Measurements from ENCODE around the gene AGMAT.
"Not testable (repeated sequence)": the region's sequence is repeated elsewhere in the genome, so short reads cannot be mapped to it uniquely, and the experiment has no call there.

AGMAT gene

DNA sequence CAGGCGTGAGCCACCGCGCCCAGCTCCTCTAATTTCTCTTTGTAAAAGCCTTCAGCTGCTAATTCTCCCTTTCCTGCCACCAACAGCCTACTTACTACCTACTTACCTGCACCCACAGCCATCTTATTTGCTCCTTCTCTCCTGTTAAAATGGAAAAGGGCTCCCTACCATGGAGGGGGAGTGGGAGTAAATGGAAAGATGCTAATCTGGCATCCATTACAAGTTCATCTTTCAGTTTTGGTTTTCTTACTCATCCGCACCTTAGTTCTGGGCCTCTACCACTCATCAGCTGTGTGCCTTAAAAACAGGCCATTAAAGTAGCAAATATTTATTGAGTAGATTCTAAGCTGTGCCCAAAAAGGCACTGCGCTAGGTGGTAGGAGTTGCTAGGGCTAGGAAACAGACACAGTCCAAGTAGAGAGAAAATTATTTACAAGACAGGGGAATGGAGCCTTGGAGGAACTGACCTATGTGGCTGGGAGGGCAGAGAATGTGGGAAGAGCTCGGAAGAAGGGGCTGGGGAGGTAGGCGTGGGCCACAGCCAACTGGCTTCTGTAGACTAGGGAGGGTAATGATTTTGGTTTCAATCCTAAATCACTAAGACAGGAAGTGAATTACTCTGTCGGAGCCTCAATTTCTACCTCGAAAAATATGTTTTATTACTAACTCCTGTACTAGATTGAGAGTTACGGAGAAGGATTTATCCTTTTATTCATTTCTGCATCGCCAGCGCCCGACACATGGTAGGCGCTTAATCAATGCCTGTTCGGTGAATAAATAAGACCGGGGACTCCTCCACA, 31.7 kb upstream of the AGMAT start:
- no peak for DNase-seq (ENCODE audit: low spot score)

DNA sequence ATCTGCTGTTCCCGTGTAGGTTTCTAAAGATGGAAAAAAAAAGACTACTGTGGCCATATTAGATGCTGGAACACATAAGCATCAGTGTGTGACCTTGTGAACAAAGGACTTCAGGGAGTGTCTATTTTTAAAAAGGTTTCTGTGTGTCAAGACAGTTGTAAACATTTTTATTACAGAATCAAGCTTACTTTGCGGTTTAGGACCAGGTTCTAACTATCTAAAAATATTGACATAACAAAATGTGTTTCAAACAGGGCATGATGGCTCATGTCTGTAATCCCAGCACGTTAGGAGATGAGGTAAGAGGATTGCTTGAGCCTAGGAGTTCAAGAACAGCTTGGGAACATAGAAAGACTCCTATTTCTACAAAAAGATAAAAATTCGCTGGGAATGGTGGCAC, 25.3 kb upstream of the AGMAT start:
- DNase-seq (ENCODE audit: low spot score) = no peak

DNA sequence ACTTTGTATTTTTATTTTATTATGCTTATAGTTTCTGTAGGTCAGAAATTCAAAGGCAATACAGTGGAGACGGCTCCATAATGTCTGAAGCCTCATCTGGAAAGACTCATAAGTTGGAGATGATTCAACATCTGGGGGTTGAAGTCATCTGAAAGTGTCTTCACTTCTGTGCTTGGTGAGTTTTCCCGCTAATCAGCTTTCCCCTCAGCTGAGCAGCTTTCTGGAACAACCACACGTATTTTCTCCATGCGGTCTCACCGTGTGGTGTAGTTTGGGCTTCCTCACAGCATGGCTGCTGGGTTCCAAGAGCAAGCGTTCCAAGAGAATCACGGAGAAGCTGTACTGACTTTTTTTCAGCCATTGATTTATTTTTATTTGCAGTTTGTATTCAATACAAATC, 24.8 kb upstream of the AGMAT start:
- DNase-seq (ENCODE audit: low spot score) = no peak

DNA sequence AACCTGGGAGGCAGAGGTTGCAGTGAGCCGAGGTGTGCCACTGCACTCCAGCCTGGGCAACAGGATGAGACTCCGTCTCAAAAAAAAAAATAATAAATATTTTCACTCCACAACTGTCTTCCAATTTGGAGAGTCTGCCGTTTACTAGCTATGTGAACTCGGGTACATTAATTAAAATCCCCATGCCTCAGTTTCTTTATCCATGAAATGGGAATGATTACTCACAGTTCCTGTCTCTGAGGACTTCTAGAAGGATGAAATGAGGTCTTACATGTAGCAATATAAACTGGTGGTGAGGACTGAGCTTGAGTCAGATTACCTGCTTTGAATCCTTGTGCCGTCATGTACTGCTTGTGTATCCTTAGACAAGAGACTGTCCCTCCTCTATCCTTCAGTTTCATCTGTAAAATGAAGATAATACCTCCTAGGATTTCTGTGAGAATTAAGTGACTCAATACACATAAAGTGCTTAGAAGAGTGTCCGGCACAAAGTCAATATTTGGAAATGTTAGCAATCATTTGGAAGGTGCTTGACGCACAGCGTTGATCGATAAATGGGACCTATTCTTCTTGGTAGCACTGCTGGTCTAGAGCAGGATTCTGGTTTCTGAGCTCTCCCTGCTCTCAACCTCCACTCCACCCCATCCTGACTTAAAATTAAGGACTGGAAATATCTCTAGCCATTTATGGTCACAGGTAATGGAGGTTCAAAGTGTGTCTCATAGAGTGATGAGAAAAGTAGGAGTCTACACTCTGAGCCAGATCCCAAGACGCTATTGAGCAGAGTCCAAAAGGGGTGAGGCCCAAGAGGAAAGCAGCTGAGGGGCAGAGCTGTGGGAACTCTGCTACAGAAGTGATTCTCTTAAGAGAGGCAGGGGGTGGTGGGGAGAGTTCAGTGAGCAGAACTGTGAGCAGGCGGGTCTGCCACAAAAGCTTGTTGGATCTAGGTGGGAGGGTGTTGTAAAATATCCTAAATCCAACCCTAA, 20.8 kb upstream of the AGMAT start:
- no peak for DNase-seq (ENCODE audit: low spot score)

DNA sequence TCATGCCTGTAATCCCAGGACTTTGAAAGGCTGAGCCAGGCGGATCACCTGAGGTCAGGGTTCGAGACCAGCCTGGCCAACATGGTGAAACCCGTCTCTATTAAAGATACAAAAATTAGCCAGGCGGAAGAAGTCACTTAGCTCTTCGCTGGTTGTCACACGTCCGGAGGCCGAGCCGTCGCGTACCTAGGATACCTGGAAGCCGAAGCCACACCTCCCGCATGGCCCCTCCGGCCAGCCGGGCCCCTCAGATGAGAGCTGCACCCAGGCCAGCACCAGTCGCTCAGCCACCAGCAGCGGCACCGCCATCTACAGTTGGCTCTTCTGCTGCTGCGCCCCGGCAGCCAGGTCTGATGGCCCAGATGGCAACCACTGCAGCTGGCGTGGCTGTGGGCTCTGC, 19.5 kb upstream of the AGMAT start:
- not testable (repeated sequence) for DNase-seq (ENCODE audit: low spot score)

DNA sequence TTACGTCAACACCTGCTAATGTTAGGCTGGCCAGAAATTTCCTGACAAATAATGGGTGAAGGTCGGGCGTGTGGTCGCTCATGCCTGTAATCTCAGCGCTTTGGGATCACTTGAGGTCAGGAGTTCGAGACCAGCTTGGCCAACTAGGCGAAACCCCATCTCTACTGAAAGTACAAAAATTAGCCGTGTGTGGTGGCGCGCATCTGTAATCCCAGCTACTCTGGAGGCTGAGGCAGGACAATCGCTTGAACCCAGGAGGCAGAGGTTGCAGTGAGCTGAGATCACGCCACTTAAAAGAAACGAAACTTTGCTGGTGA, 19.1 kb upstream of the AGMAT start:
- DNase-seq (ENCODE audit: low spot score) = not testable (repeated sequence)

DNA sequence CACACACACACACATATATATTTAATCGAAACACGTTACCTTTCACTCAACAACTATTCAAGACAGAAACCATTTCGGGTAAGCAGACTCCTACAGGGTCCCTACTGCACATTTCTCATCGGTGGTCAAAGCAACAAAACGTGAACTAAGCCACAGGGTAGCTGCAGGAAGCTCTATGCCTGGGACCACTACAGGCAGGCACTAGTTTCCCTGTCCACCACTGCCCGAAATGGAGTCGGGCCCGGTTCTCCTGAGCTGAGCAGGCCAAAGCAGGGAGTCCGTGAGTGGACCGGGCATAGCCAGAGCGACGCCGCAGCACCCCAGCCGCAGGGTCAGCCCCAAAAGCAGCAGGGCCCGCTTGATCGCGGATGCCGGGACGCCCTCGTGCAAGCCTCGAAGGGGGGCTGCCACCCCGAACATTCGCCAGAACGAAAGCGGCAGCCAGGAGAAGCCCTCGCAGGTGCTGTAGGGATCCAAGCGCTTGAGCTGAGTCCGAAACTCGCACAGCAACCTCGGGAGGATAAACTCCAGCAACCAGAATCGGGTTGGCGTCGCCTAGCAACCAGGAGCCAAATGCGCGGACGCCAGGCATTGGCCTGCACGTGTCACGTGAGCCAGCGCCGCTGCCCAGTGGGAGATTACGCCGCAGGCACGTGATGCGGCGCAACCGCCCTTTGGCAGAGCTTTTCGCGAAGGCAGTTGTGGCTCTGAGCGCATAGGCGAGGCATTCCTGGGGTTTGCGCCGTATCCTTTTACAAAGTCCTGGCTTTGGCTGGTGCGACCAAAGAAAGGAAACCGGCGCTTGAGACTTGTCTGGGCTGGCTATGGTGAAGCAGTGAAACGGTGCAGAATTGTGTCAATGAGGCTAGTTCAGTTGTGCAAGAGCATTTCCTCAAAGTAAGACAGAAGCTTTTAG, 18.5 kb upstream of the AGMAT start:
- peak; percentile 93 for DNase-seq (ENCODE audit: low spot score)

DNA sequence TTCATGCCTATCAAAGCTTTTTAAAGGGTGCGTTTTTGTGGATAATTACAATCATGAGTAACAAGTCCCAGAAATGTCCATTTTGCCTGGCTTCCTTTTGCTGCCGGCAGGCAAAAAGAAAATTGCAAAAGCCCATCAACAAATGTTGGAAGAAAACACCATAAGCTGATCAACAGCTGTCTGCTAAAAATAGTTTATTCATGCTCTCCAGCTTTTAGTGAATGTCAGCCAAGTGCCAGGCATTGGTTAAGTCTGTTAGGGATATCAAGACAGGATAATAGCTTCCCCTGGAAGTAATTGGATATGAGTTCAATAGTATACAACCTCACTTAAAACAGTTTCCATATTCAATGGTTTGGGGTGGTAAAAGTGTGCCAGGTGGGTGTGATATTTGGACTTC, 13.6 kb upstream of the AGMAT start:
- no peak for DNase-seq (ENCODE audit: low spot score)

DNA sequence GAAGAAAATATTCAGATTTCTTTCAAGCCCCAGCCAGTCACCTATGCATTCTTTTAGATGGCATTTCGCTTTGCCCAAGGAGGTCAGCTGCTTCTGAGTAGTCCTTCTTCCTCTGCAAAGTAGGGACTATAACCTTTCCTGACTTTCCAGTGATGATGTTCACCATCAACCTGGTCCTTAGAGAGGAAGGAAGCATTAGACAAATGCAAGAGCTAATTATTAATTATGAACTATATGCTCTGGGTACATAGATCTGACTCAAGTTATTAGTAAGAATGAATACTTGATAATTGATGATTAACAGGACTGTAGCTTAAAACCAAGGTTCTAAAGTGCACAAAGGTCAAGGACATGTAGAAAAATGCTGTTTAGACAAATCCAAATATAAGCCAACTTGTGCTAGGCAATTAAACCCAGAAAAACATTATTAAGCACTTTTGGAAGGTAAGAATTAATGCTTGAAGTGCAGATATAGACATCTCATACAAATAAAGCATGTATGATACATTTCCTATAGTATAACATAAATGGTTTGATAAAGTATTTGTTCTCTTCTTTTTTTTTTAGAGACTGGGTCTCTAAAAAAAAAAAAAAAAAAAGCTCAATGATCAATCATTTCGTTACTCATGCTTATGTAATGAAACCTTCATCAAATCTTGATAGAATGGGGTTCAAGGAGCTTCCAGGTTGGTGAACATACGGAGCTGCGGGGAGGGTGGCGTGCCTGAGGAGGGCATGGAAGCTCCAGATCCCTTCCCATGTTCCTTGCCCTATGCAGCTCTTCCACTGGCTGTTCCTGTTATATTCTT, 11.2 kb upstream of the AGMAT start:
- no peak for DNase-seq (ENCODE audit: low spot score)

DNA sequence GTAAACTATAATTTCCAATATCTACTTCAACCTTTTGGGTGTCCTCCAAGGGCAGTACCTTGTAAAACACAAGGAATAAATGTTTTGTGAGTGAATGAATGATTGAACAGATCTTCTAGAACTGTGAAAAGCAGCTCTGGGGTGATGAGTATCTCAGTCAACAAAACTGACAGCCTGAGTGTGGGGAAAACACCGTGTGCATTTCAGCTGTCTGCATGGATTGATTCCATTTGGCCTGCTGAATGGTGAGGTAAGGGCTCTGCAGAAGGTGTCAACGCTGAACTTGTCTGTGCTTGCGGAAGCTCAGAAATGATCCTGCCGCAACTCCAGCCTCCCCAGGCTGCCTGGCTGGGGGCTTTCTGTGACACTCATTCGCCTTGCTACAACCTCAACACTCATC, 7.4 kb upstream of the AGMAT start:
- no peak for DNase-seq (ENCODE audit: low spot score)

DNA sequence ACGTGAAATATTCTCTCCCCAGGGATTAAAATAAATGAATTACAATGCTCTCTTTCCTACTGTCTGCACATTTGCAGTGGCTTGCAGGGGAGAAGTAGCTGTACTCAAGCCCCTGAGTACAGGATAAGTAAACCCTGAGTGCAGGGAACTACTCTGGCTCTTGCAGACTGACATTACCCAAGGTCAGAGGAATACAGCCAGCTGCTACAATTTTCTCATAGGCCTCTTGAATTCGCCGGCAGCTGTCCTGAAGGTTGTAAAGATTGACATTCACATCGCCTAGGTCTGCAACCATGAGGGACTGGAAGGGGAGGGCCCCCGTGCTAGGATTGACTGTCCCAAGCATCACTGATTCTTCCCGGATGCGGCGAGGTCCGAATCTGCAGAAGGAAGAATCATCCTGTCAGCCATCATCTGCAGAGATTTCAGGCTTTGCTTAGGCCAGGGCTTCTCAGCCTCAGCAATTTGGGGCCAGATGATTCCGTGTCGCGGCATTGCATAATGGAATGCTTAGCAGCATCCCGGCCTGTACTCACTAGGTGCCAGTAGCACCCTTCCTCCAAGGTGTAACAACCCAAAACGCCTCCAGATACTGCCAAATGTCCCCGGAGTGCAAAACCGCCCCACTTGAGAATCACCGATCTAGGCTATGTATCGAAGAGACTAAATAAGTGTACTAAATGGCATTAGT, 1.7 kb downstream of the AGMAT start:
- DNase-seq (ENCODE audit: low spot score) = no peak

DNA sequence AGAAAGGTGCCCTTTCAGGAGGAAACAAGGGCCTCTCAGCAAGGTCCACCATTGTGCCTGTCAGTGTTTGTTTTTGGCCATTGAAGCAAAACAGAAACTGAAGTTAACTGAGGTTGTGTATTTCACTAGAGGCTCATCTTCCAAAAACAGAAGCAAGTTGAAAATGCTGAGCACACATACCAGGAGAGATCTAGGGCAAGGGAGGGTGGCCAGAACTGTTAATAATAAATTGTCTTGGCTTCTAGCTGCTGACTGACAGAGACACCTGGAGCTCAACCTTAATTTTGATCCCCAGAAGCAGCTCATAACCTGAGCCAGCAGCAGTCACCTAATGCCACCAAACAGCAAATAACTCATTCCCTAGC, 5.2 kb downstream of the AGMAT start:
- no peak for DNase-seq (ENCODE audit: low spot score)

DNA sequence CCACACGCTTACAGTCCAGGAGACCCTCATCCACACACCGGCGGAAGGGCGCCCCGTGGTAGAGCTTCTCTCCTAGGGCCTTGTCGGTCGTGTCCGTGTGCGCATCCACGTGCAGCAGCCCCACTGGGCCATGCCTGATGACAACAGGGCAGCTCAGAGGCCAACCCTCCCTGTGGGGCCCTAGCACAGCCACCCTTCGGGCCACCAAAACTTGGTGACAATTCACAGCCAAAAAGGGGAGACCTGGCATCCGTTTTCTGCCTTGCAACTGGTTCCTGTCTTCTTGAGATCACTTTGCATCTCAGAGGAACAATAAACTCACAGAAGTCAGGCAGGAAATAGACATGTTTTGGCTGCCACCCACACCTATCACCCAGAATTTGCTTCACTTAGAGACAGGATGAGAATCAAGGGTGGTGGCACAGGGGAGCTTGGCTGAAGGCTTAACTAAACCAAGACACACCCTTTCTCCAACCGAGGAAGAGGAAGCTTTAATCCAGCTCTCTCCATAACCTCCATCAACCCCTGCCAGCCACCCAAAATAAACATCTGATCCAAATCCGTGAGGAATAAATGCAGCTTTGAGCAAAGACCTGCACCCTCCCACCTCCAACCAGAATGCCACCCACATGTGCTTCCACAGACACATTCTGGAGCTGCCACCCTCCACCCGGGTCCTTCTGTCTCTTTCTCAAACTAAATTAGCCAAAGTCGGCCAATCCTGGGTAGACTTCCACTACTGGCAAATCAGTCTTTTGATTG, 5.7 kb downstream of the AGMAT start:
- peak; percentile 50 for DNase-seq (ENCODE audit: low spot score)

DNA sequence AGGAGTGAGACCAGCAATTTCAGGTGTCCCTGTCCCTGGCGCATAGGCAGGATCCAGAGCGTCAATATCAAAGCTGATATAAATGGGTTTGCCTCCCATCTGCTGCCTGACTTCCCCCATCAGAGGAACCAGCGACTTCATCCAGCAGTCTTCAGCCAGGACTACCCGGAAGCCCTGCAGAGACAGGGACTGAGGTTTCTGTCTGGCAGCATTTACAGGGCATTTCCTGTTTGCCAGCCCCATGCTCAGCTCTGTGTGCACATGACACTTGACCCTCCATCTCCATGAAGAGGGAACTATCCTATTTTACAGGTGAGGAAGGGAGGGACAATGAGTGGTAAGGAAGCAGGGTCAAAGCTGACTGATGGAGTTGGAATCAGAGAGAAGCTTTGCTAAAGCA, 7.2 kb downstream of the AGMAT start:
- DNase-seq (ENCODE audit: low spot score) = no peak

DNA sequence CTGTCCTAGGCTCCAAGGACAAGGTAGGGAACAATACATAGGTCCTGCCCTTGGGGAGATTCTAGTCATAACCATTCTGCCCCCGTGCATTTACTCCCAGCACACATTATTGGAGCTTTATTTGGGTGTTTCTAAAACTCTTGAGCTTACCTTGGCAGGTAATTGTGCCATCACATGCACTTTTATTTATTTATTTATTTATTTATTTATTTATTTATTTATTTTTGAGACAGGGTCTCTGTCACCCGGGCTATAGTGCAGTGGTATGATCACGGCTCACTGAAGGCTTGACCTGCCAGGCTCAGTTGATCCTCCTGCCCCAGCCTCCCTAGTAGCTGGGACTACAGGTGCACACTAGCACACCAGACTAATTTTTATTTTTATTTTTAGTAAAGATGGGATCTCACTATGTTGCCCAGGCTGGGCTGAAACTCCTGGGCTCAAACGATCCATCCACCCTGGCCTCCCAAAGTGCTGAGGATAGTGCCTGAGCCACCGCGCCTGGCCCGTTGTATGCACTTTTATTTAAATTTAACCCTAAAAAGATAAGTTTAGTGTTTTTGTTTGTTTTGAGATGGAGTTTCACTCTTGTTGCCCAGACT, 9.2 kb downstream of the AGMAT start:
- DNase-seq (ENCODE audit: low spot score) = no peak

DNA sequence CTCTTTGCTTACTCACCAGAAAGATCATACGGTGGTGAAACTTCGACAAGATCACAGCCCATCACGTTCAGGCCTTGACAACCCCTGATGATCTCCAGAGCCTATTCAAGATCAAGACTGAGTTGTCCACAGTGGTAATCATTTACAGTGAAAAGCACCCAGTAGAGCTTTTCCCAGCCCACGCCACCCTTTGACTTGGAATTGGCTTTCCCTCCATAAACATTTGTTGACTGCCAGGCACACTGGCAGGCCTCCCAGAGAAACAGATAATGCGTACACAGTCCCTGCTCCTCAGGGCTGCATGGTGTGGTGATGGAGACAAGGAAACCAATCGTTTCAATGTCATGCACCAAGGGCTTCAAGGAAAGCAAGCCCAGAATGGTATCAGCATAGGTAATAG, 10.1 kb downstream of the AGMAT start:
- no peak for DNase-seq (ENCODE audit: low spot score)

DNA sequence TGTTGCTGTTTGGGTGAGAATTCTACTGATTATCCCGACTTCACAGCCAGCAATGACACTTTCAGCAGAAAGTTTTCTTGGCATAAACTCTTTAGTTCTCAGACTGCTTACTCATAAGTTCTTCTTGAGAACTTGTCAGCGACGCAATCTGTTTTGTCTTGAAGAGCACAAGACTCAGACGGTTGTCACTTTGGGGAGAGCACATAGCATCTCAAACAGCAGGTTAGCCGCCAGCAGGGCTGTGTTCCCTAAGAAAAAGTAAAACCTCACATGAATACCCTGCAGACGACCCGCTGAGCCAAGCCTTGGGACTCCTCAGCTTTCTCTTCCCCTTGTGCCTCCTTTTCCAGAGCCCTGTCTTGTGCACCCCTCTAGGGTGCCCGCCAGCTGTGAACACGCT, 11.4 kb downstream of the AGMAT start:
- DNase-seq (ENCODE audit: low spot score) = no peak

DNA sequence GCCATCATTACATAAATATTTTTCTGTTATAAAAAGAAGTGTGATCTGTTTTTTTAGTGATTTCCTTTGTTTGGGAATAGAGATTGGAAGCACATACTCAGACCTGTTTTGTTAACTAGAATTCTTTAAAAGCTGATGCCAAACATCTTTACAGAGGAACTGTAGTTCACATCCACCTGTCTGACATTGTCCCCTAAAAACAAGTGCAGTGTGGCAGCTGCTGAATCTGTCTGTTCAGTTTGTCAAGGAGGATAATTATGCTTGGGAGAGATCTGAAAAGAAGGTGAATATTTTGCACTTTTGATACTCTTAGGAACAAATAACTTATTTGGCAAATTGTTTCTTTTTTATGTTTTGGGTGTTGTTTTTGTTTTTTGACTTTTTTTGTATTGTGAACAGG, 13.6 kb downstream of the AGMAT start:
- DNase-seq (ENCODE audit: low spot score) = no peak

DNA sequence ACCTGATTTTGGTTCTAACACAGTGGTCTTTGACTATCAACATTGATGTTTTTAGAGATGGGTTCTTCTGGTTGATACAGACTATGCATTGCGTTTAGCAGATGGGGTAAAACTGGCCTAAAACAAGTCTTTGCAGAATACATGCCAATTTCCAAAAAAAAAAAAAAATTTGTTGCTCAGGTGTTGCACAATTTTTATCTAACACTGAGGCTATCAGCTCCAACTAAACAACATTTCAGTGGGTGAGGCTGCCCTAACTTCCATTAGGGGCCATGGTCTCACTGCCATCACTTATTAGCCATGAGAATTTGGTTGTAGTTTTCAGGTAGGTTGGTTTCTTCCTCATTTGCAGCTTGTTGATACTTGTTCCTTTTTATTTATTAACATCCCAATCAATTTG, 14.0 kb downstream of the AGMAT start:
- no peak for DNase-seq (ENCODE audit: low spot score)
